Thoracic aorta (tissue), 2 donors: ENCODE data around the gene CBX6. TPM values are rescaled to one million over a fixed set of nuclear protein-coding genes. Genes with fewer than 3 reads are reported as not detected.

Experiments used
- ATAC-seq: fragments of 150-250 bp; one replicate; pipeline ENCODE4 v1.8.0; 2017; ENCODE audit warnings: low read depth; ENCODE audit not compliant: insufficient number of reproducible peaks, low FRiP score
- DNase-seq: peaks from one replicate; pipeline ENCODE4 v3.0.0-alpha.2; 2020; ENCODE audit warnings: low spot score
- H3K27ac ChIP-seq, 2 donors: fragments of 200-600 bp; sonication (generic); 1 replicate in 1 of 2; 2 replicates in 1 of 2; pipeline ENCODE4 v1.5.1; 2016; ENCODE audit warnings: mild to moderate bottlenecking in 2 of 2, moderate library complexity in 2 of 2
- H3K27me3 ChIP-seq: fragments of 200-600 bp; sonication (generic); replicated peaks from 2 replicates; pipeline ENCODE4 v1.6.0; 2016; ENCODE audit warnings: mild to moderate bottlenecking; ENCODE audit not compliant: insufficient read depth
- H3K36me3 ChIP-seq: fragments of 200-600 bp; sonication (generic); one replicate; pipeline ENCODE4 v1.5.1; 2016
- H3K4me1 ChIP-seq, 2 donors: fragments of 200-600 bp; sonication (generic); 1 replicate in 1 of 2; 2 replicates in 1 of 2; pipeline versions ENCODE4 v1.5.1 to v1.6.0; 2016; ENCODE audit warnings: low read depth in 2 of 2, mild to moderate bottlenecking in 1 of 2; ENCODE audit not compliant: control insufficient read depth in 1 of 2
- H3K4me3 ChIP-seq: fragments of 200-600 bp; sonication (generic); 2 replicates; pipeline ENCODE4 v1.5.1; 2016; ENCODE audit warnings: mild to moderate bottlenecking
- H3K9me3 ChIP-seq: fragments of 200-600 bp; sonication (generic); 2 replicates; pipeline ENCODE4 v1.5.1; 2016
- total RNA-seq, 2 donors: library from RNA; depleted of rRNA; stranded (reverse); fragments of >200 nt; gene quantifications; one replicate each; pipeline versions ENCODE4 v1.1.0 to v1.2.3, GENCODE V29; 2016
- TF ChIP-seq, protein P1 (sequence below): fragments of 200-600 bp; sonication (generic); IDR thresholded peaks from one replicate; pipeline ENCODE4 v1.5.1; 2019; ENCODE audit warnings: antibody characterized with exemption

Gene CBX6
- total RNA-seq, 2 donors from 2014 or later: 80.1 to 111 TPM

DNA sequence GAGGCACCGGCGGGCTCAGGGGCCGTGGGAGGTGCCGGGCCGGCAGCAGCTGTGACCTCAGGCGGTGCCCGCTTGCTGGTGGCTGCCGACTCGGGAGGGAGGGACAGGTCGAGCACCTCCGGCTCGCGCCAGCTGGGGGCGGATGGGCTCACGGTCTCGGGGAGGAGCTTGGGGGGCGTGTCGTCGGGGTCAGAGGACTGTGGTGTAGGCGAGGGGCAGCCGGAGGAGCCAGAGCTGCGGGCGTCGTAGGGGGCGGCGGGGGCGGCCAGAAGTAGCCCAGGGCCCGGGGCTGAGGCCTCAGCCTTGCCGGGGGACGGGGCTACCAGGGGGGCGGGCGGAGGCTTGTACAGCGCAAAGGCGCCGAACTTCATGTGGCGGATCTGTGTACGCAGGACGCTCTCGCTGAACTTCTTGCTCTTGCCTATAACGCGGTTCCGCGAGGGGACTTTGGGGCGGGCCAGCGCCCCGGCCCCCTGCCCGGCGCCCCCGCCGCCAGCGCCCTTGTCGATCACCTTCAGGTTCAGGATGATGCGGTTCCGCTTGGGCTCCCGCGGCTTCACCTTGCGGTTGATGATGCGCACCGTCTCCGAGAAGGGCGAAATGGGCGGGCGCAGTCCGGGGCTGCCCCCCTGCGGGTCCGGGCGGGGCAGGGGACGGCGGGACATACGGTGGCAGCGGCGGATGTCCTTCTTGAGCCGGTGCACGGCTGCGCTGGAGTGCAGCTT lies 5.5 kb downstream of the CBX6 start:
- no peak for DNase-seq
- no peak for ATAC-seq
- Histone ChIP-seq H3K27me3 (no peaks in the 10 kb centered on the region), H3K27ac (no peak overlapping the region), H3K9me3 (no peaks in the 10 kb centered on the region), H3K4me3 (no peak overlapping the region), H3K4me1 (peaks cover 43 to 81% of the 10 kb centered on the region in 2 donors), H3K36me3 (peaks cover 22% of the 10 kb centered on the region)
- TF ChIP-seq, protein P1, sequence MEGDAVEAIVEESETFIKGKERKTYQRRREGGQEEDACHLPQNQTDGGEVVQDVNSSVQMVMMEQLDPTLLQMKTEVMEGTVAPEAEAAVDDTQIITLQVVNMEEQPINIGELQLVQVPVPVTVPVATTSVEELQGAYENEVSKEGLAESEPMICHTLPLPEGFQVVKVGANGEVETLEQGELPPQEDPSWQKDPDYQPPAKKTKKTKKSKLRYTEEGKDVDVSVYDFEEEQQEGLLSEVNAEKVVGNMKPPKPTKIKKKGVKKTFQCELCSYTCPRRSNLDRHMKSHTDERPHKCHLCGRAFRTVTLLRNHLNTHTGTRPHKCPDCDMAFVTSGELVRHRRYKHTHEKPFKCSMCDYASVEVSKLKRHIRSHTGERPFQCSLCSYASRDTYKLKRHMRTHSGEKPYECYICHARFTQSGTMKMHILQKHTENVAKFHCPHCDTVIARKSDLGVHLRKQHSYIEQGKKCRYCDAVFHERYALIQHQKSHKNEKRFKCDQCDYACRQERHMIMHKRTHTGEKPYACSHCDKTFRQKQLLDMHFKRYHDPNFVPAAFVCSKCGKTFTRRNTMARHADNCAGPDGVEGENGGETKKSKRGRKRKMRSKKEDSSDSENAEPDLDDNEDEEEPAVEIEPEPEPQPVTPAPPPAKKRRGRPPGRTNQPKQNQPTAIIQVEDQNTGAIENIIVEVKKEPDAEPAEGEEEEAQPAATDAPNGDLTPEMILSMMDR: no peak

DNA sequence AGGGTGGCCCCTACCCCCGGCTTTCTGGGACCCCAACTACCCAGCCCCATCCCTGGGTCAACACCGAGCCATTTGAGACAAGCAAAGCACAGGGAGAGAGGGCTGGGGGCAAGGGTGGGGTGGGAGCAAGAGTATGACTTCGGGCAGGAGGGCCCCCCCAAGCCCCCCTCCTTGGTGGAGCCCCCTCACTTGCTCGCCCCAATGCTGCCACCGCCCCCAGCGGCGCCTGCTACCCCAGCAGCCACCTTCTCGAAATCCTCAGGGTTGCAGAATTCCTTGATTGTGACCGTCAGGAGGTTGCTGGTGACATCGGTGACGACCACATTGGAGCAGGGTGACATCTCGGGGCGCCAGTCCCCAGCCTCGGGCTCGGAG lies 6.0 kb downstream of the CBX6 start:
- no peaks in the 10 kb centered on the region for H3K9me3 ChIP-seq
- H3K4me3 ChIP-seq: no peak overlapping the region
- ATAC-seq (no peak), DNase-seq (no peak)
- peaks cover 43 to 79% of the 10 kb centered on the region in 2 donors for H3K4me1 ChIP-seq
- no peaks in the 10 kb centered on the region for H3K27me3 ChIP-seq
- no peak overlapping the region for H3K27ac ChIP-seq
- H3K36me3 ChIP-seq: peaks cover 22% of the 10 kb centered on the region
- TF ChIP-seq, protein P1: no peak

DNA sequence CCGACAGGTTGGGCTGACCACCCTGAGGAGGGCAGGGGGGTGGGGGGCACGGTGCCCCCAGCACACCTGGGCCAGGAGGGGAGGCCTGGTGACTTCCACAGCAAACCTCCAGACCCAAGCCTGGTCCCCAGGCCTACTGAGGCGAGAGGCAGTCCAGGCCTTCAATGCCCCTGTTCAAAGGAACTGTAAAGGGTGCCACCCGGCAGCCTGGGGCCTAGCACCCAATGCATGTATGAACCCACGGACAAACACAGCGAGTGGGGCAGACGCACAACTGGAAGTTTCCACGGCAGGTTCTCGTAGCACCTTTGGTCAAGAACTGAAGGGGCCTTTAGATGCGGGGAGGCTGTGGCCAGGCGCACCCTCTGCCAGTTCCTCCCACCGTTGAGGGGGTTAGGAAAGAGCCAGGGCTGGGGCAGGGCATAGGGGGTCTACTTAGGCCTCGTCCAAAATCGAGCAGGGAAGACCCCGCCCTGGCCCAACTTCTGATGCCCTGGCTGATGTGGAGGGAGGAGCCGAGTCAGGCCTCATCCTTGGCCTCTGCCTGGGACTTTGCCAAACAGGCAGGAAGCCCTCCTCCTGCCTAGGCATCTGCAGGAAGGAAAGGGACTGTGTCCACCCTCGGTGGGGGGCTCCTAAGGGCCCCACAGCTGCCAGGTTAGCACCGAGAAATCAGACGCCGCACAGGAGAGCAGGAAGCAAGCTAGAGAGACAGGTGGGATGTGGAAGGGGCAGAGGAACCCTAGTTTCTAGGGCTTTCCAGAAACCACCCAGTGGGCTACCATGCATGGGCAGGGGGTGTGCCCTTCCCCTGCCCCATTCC lies 6.6 kb downstream of the CBX6 start:
- Histone ChIP-seq H3K27ac (peak overlapping the region in 1 of 2 donors; percentile 29), H3K27me3 (no peaks in the 10 kb centered on the region), H3K36me3 (peaks cover 22% of the 10 kb centered on the region), H3K9me3 (no peaks in the 10 kb centered on the region), H3K4me3 (no peak overlapping the region), H3K4me1 (peaks cover 39 to 73% of the 10 kb centered on the region in 2 donors)
- DNase-seq (no peak), ATAC-seq (no peak)
- TF ChIP-seq, protein P1: no peak

DNA sequence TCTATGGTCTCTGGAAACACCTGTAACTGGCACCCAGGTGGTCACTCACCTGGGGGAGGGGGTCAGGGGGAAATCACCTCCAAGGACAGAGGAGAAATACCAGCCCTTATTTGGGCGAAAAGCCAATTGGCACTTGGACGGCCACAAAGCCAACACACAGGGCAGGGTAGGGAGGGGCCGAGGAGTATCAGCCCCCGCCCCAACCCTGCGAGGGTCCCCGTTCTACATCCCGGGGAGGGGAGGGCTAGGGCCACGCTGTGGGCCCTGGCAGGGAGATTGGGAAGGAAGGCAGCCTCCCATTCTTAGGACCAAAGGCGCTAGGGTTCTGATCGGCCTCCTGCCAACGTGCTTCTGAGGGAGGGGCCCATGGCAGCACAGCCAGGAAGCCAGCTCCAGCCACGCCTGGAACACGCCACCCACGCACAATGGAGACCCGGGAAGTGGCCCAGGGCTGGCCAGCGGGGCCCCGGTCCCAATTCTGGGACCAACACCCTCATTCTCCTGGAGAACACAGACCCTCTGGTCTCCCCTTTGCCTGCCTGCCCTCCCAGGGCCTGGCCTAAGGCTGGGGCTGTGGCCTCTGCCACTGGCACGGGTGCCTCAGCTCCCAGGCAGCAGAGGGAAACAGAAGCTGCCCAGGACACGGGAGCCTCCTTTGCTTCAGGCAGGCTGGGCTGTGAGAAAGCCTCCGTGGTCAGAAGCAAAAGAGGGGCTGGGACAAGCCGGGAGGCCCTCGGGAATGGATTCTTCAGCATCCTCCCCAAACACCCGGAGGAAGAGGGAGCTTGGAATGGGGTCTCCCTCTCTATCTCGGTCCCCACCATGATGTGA lies 7.4 kb downstream of the CBX6 start:
- peaks cover 34 to 64% of the 10 kb centered on the region in 2 donors for H3K4me1 ChIP-seq
- ATAC-seq: no peak
- DNase-seq: no peak
- H3K4me3 ChIP-seq: peak overlapping the region; percentile 34
- TF ChIP-seq, protein P1: no peak
- no peaks in the 10 kb centered on the region for H3K27me3 ChIP-seq
- H3K27ac ChIP-seq: peak overlapping the region; percentile 29
- peaks cover 22% of the 10 kb centered on the region for H3K36me3 ChIP-seq
- H3K9me3 ChIP-seq: no peaks in the 10 kb centered on the region
